ENCODE results near the gene URB2.

DNA sequence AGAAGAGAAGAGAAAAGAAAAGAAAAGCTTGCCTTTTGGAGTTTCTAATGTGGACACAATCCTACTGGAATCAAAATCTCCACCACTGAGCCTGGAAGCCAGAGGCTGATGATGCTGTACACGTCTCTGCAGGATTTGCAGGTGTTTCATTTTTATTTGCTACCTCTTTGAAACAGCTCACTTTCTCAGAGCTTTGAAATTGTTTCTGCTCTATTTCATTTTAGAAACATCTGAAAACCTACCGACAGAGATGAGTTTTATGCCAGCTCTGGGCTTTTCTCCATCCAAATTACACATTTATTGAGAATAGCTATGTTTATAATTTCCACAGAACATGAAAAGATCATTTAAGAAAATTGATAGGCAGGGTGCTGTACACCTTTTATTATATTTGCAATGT, 46.2 kb downstream of the URB2 start:
- TF ChIP-seq POLR2A (IDR thresholded peaks at IDR 0.05), result no peak
- TF ChIP-seq EP300 (IDR thresholded peaks at IDR 0.05), result no peak
- TF ChIP-seq POLR2AphosphoS5 (IDR thresholded peaks at IDR 0.05), result no peak
- TF ChIP-seq, protein P1, sequence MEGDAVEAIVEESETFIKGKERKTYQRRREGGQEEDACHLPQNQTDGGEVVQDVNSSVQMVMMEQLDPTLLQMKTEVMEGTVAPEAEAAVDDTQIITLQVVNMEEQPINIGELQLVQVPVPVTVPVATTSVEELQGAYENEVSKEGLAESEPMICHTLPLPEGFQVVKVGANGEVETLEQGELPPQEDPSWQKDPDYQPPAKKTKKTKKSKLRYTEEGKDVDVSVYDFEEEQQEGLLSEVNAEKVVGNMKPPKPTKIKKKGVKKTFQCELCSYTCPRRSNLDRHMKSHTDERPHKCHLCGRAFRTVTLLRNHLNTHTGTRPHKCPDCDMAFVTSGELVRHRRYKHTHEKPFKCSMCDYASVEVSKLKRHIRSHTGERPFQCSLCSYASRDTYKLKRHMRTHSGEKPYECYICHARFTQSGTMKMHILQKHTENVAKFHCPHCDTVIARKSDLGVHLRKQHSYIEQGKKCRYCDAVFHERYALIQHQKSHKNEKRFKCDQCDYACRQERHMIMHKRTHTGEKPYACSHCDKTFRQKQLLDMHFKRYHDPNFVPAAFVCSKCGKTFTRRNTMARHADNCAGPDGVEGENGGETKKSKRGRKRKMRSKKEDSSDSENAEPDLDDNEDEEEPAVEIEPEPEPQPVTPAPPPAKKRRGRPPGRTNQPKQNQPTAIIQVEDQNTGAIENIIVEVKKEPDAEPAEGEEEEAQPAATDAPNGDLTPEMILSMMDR (IDR thresholded peaks at IDR 0.05), result no peak

Measured in gastroesophageal sphincter (tissue), 3 donors.